Measurements from ENCODE around the gene SLC39A11.
"Not testable (repeated sequence)": the region's sequence is repeated elsewhere in the genome, so short reads cannot be mapped to it uniquely, and the experiment has no call there.

Gene SLC39A11

GRCh38 chr17:72782985-72783701, 309.3 kb downstream of the SLC39A11 start:
- no peaks in the 10 kb centered on the region for H3K4me1 ChIP-seq (ENCODE audit: control insufficient read depth in 5 of 5, insufficient read depth in 5 of 5, low read length in 5 of 5)

GRCh38 chr17:72782437-72782836, 310.1 kb downstream of the SLC39A11 start:
- not testable (repeated sequence) for H3K27me3 ChIP-seq (ENCODE audit: control insufficient read depth in 5 of 5, insufficient read depth in 4 of 5, low read length in 5 of 5); H3K36me3 ChIP-seq (ENCODE audit: control insufficient read depth in 5 of 5, insufficient read depth in 5 of 5, low read length in 5 of 5); H3K4me1 ChIP-seq (ENCODE audit: control insufficient read depth in 5 of 5, insufficient read depth in 5 of 5, low read length in 5 of 5); H3K9me3 ChIP-seq (ENCODE audit: control insufficient read depth in 5 of 5, low read length in 5 of 5); H3K27ac ChIP-seq (ENCODE audit: low read depth, low read length); H3K4me3 ChIP-seq (ENCODE audit: low read depth in 1 of 5, low read length in 5 of 5); H3K9ac ChIP-seq (ENCODE audit: low read length in 5 of 5)

More at GRCh38 chr17:72782985-72783701, 309.3 kb downstream of the SLC39A11 start:
- Histone ChIP-seq H3K27me3 (ENCODE audit: control insufficient read depth in 5 of 5, insufficient read depth in 4 of 5, low read length in 5 of 5) (no peaks in the 10 kb centered on the region), H3K27ac (ENCODE audit: low read depth, low read length) (no peak overlapping the region), H3K36me3 (ENCODE audit: control insufficient read depth in 5 of 5, insufficient read depth in 5 of 5, low read length in 5 of 5) (no peaks in the 10 kb centered on the region), H3K9ac (ENCODE audit: low read length in 5 of 5) (no peak overlapping the region), H3K9me3 (ENCODE audit: control insufficient read depth in 5 of 5, low read length in 5 of 5) (no peaks in the 10 kb centered on the region), H3K4me3 (ENCODE audit: low read depth in 1 of 5, low read length in 5 of 5) (no peak overlapping the region)

GRCh38 chr17:72778169-72779151, 314.0 kb downstream of the SLC39A11 start:
- Histone ChIP-seq H3K4me1 (ENCODE audit: control insufficient read depth in 5 of 5, insufficient read depth in 5 of 5, low read length in 5 of 5) (no peaks in the 10 kb centered on the region), H3K27me3 (ENCODE audit: control insufficient read depth in 5 of 5, insufficient read depth in 4 of 5, low read length in 5 of 5) (no peaks in the 10 kb centered on the region)

GRCh38 chr17:72775919-72776318, 316.6 kb downstream of the SLC39A11 start:
- H3K36me3 ChIP-seq (ENCODE audit: control insufficient read depth in 5 of 5, insufficient read depth in 5 of 5, low read length in 5 of 5) = peaks cover 0 to 20% (median 9%) of the 10 kb centered on the region in 5 donors
- H3K4me3 ChIP-seq (ENCODE audit: low read depth in 1 of 5, low read length in 5 of 5) = no peak overlapping the region
- no peaks in the 10 kb centered on the region for H3K9me3 ChIP-seq (ENCODE audit: control insufficient read depth in 5 of 5, low read length in 5 of 5)
- H3K27me3 ChIP-seq (ENCODE audit: control insufficient read depth in 5 of 5, insufficient read depth in 4 of 5, low read length in 5 of 5) = no peaks in the 10 kb centered on the region
- no peaks in the 10 kb centered on the region for H3K4me1 ChIP-seq (ENCODE audit: control insufficient read depth in 5 of 5, insufficient read depth in 5 of 5, low read length in 5 of 5)
- H3K27ac ChIP-seq (ENCODE audit: low read depth, low read length) = no peak overlapping the region
- no peak overlapping the region for H3K9ac ChIP-seq (ENCODE audit: low read length in 5 of 5)

More at GRCh38 chr17:72778169-72779151, 314.0 kb downstream of the SLC39A11 start:
- Histone ChIP-seq H3K4me3 (ENCODE audit: low read depth in 1 of 5, low read length in 5 of 5) (no peak overlapping the region), H3K9me3 (ENCODE audit: control insufficient read depth in 5 of 5, low read length in 5 of 5) (no peaks in the 10 kb centered on the region), H3K27ac (ENCODE audit: low read depth, low read length) (no peak overlapping the region), H3K36me3 (ENCODE audit: control insufficient read depth in 5 of 5, insufficient read depth in 5 of 5, low read length in 5 of 5) (peaks cover 0 to 17% (median 9%) of the 10 kb centered on the region in 5 donors), H3K9ac (ENCODE audit: low read length in 5 of 5) (no peak overlapping the region)

- Histone ChIP-seq H3K9ac (ENCODE audit: low read length in 5 of 5) (no peak overlapping the region), H3K9me3 (ENCODE audit: control insufficient read depth in 5 of 5, low read length in 5 of 5) (peaks cover 0 to 5% (median 2%) of the 10 kb centered on the region in 5 donors), H3K4me3 (ENCODE audit: low read depth in 1 of 5, low read length in 5 of 5) (no peak overlapping the region), H3K27ac (ENCODE audit: low read depth, low read length) (no peak overlapping the region), H3K36me3 (ENCODE audit: control insufficient read depth in 5 of 5, insufficient read depth in 5 of 5, low read length in 5 of 5) (peaks cover 0 to 20% (median 13%) of the 10 kb centered on the region in 5 donors), H3K4me1 (ENCODE audit: control insufficient read depth in 5 of 5, insufficient read depth in 5 of 5, low read length in 5 of 5) (no peaks in the 10 kb centered on the region), H3K27me3 (ENCODE audit: control insufficient read depth in 5 of 5, insufficient read depth in 4 of 5, low read length in 5 of 5) (no peaks in the 10 kb centered on the region)
Measured at GRCh38 chr17:72775237-72775636, 317.3 kb downstream of the SLC39A11 start.

- no peak overlapping the region for H3K4me3 ChIP-seq (ENCODE audit: low read depth in 1 of 5, low read length in 5 of 5)
- no peak overlapping the region for H3K27ac ChIP-seq (ENCODE audit: low read depth, low read length)
- H3K9me3 ChIP-seq (ENCODE audit: control insufficient read depth in 5 of 5, low read length in 5 of 5) = peaks cover 0 to 6% (median 3%) of the 10 kb centered on the region in 5 donors
- H3K36me3 ChIP-seq (ENCODE audit: control insufficient read depth in 5 of 5, insufficient read depth in 5 of 5, low read length in 5 of 5) = peaks cover 0 to 20% (median 13%) of the 10 kb centered on the region in 5 donors
- no peak overlapping the region for H3K9ac ChIP-seq (ENCODE audit: low read length in 5 of 5)
- no peaks in the 10 kb centered on the region for H3K4me1 ChIP-seq (ENCODE audit: control insufficient read depth in 5 of 5, insufficient read depth in 5 of 5, low read length in 5 of 5)
- no peaks in the 10 kb centered on the region for H3K27me3 ChIP-seq (ENCODE audit: control insufficient read depth in 5 of 5, insufficient read depth in 4 of 5, low read length in 5 of 5)
Measured at GRCh38 chr17:72774236-72774635, 318.3 kb downstream of the SLC39A11 start.

- H3K4me3 ChIP-seq (ENCODE audit: low read depth in 1 of 5, low read length in 5 of 5); H3K4me1 ChIP-seq (ENCODE audit: control insufficient read depth in 5 of 5, insufficient read depth in 5 of 5, low read length in 5 of 5); H3K9ac ChIP-seq (ENCODE audit: low read length in 5 of 5); H3K27me3 ChIP-seq (ENCODE audit: control insufficient read depth in 5 of 5, insufficient read depth in 4 of 5, low read length in 5 of 5); H3K9me3 ChIP-seq (ENCODE audit: control insufficient read depth in 5 of 5, low read length in 5 of 5); H3K27ac ChIP-seq (ENCODE audit: low read depth, low read length): not testable (repeated sequence)
- peaks cover 0 to 20% (median 13%) of the 10 kb centered on the region in 5 donors for H3K36me3 ChIP-seq (ENCODE audit: control insufficient read depth in 5 of 5, insufficient read depth in 5 of 5, low read length in 5 of 5)
Measured at GRCh38 chr17:72773225-72773624, 319.3 kb downstream of the SLC39A11 start.

GRCh38 chr17:72772331-72772821, 320.1 kb downstream of the SLC39A11 start:
- Histone ChIP-seq H3K4me3 (ENCODE audit: low read depth in 1 of 5, low read length in 5 of 5) (no peak overlapping the region), H3K9me3 (ENCODE audit: control insufficient read depth in 5 of 5, low read length in 5 of 5) (peaks cover 3 to 6% (median 5%) of the 10 kb centered on the region in 5 donors), H3K27me3 (ENCODE audit: control insufficient read depth in 5 of 5, insufficient read depth in 4 of 5, low read length in 5 of 5) (no peaks in the 10 kb centered on the region), H3K27ac (ENCODE audit: low read depth, low read length) (no peak overlapping the region), H3K36me3 (ENCODE audit: control insufficient read depth in 5 of 5, insufficient read depth in 5 of 5, low read length in 5 of 5) (peaks cover 0 to 25% (median 14%) of the 10 kb centered on the region in 5 donors), H3K9ac (ENCODE audit: low read length in 5 of 5) (no peak overlapping the region), H3K4me1 (ENCODE audit: control insufficient read depth in 5 of 5, insufficient read depth in 5 of 5, low read length in 5 of 5) (no peaks in the 10 kb centered on the region)

- no peak overlapping the region for H3K9ac ChIP-seq (ENCODE audit: low read length in 5 of 5)
- no peak overlapping the region for H3K4me3 ChIP-seq (ENCODE audit: low read depth in 1 of 5, low read length in 5 of 5)
- H3K36me3 ChIP-seq (ENCODE audit: control insufficient read depth in 5 of 5, insufficient read depth in 5 of 5, low read length in 5 of 5) = peaks cover 0 to 27% (median 14%) of the 10 kb centered on the region in 5 donors
- no peaks in the 10 kb centered on the region for H3K27me3 ChIP-seq (ENCODE audit: control insufficient read depth in 5 of 5, insufficient read depth in 4 of 5, low read length in 5 of 5)
- H3K27ac ChIP-seq (ENCODE audit: low read depth, low read length) = no peak overlapping the region
- peaks cover 3 to 8% (median 6%) of the 10 kb centered on the region in 5 donors for H3K9me3 ChIP-seq (ENCODE audit: control insufficient read depth in 5 of 5, low read length in 5 of 5)
- H3K4me1 ChIP-seq (ENCODE audit: control insufficient read depth in 5 of 5, insufficient read depth in 5 of 5, low read length in 5 of 5) = no peaks in the 10 kb centered on the region
Measured at GRCh38 chr17:72771734-72772133, 320.8 kb downstream of the SLC39A11 start.

Data from subcutaneous abdominal adipose tissue (tissue), 5 donors.